ENCODE results near the gene CFAP299. TPM values are rescaled to one million over a fixed set of nuclear protein-coding genes. Genes with fewer than 3 reads are reported as not detected.

Gene CFAP299
- total and polyA plus RNA-seq, 7 donors, result 1.4 TPM; not detected in 6

GRCh38 chr4:80875642-80876041 is 540.1 kb downstream of the CFAP299 start:
- H3K27ac ChIP-seq, result no peak overlapping the region
- 80 to 94% methylated on average over 3 of the region's 3 CpGs for WGBS, 2 donors
- H3K4me1 ChIP-seq, result no peaks in the 10 kb centered on the region
- no peak overlapping the region for H3K4me3 ChIP-seq
- intact Hi-C loops (cut with DNase I), result no loop called here
- H3K36me3 ChIP-seq, result no peaks in the 10 kb centered on the region
- H3K27me3 ChIP-seq, result no peaks in the 10 kb centered on the region
- H3K9me3 ChIP-seq, result no peaks in the 10 kb centered on the region
- no peak for DNase-seq
- TF ChIP-seq POLR2AphosphoS5 (IDR thresholded peaks at IDR 0.05) (no peak), POLR2A (IDR thresholded peaks at IDR 0.05) (no peak), CTCF (IDR thresholded peaks at IDR 0.05) (no peak), EP300 (IDR thresholded peaks at IDR 0.05) (no peak)

- intact Hi-C loops (cut with DNase I), result no loop called here
- no peak for TF ChIP-seq POLR2AphosphoS5 (IDR thresholded peaks at IDR 0.05)
- no peak for TF ChIP-seq CTCF (IDR thresholded peaks at IDR 0.05)
- TF ChIP-seq POLR2A (IDR thresholded peaks at IDR 0.05), result no peak
- no peak for TF ChIP-seq EP300 (IDR thresholded peaks at IDR 0.05)
These were observed 541.3 kb downstream of the CFAP299 start for GRCh38 chr4:80876810-80877209.

GRCh38 chr4:80878218-80878617 is 542.7 kb downstream of the CFAP299 start:
- intact Hi-C loops (cut with DNase I), result no loop called here
- no peaks in the 10 kb centered on the region for H3K4me1 ChIP-seq
- TF ChIP-seq EP300 (IDR thresholded peaks at IDR 0.05), result no peak
- no peak for TF ChIP-seq POLR2AphosphoS5 (IDR thresholded peaks at IDR 0.05)
- no peak for TF ChIP-seq CTCF (IDR thresholded peaks at IDR 0.05)
- TF ChIP-seq POLR2A (IDR thresholded peaks at IDR 0.05), result no peak
- WGBS, 2 donors, result 14 to 57% methylated on average over 1 of the region's 1 CpG
- no peak overlapping the region for H3K4me3 ChIP-seq
- H3K27ac ChIP-seq, result no peak overlapping the region
- no peaks in the 10 kb centered on the region for H3K36me3 ChIP-seq
- DNase-seq, result no peak
- no peaks in the 10 kb centered on the region for H3K9me3 ChIP-seq
- no peaks in the 10 kb centered on the region for H3K27me3 ChIP-seq

More at GRCh38 chr4:80876810-80877209, 541.3 kb downstream of the CFAP299 start:
- H3K36me3 ChIP-seq, result no peaks in the 10 kb centered on the region
- no peaks in the 10 kb centered on the region for H3K4me1 ChIP-seq
- DNase-seq, result no peak
- no peak overlapping the region for H3K4me3 ChIP-seq
- no peaks in the 10 kb centered on the region for H3K27me3 ChIP-seq
- H3K27ac ChIP-seq, result no peak overlapping the region
- H3K9me3 ChIP-seq, result no peaks in the 10 kb centered on the region

GRCh38 chr4:80897537-80898303 is 562.2 kb downstream of the CFAP299 start:
- intact Hi-C loops (cut with DNase I), result no loop called here
- no peak for DNase-seq
- Histone ChIP-seq H3K4me3 (no peak overlapping the region), H3K9me3 (no peaks in the 10 kb centered on the region), H3K27me3 (no peaks in the 10 kb centered on the region), H3K27ac (no peak overlapping the region), H3K36me3 (no peaks in the 10 kb centered on the region), H3K4me1 (peaks cover 0 to 6% (median 1%) of the 10 kb centered on the region in 4 donors)
- 81 to 82% methylated on average over 5 of the region's 5 CpGs for WGBS, 2 donors
- no peak for TF ChIP-seq POLR2A (IDR thresholded peaks at IDR 0.05)
- TF ChIP-seq CTCF (IDR thresholded peaks at IDR 0.05), result no peak
- no peak for TF ChIP-seq EP300 (IDR thresholded peaks at IDR 0.05)
- TF ChIP-seq POLR2AphosphoS5 (IDR thresholded peaks at IDR 0.05), result no peak

- intact Hi-C loops (cut with DNase I), result no loop called here
- TF ChIP-seq POLR2A (IDR thresholded peaks at IDR 0.05) (no peak), POLR2AphosphoS5 (IDR thresholded peaks at IDR 0.05) (no peak), CTCF (IDR thresholded peaks at IDR 0.05) (no peak), EP300 (IDR thresholded peaks at IDR 0.05) (no peak)
- no peak overlapping the region for H3K4me3 ChIP-seq
- H3K9me3 ChIP-seq, result no peaks in the 10 kb centered on the region
- WGBS, 2 donors, result 88% methylated on average over 2 of the region's 2 CpGs
- DNase-seq, result no peak
- H3K4me1 ChIP-seq, result peaks cover 0 to 6% (median 1%) of the 10 kb centered on the region in 4 donors
- no peaks in the 10 kb centered on the region for H3K27me3 ChIP-seq
- no peaks in the 10 kb centered on the region for H3K36me3 ChIP-seq
- no peak overlapping the region for H3K27ac ChIP-seq
These were observed 565.4 kb downstream of the CFAP299 start for GRCh38 chr4:80900908-80901307.
